CD14-positive monocyte (primary cell): ENCODE measurements around the gene ZNF23. TPM values are rescaled to one million over a fixed set of nuclear protein-coding genes. Genes with fewer than 3 reads are reported as not detected.

Experiments used
- DNase-seq, 3 donors: peaks; one replicate each; pipeline ENCODE4 v3.0.0-alpha.2; 2011 to 2022
- H2AFZ ChIP-seq: 2 replicates; pipeline ENCODE4 v1.6.0; 2012; ENCODE audit warnings: mild to moderate bottlenecking, low read depth, low read length, inconsistent platforms; ENCODE audit not compliant: insufficient read depth, poor library complexity, severe bottlenecking
- H3K27ac ChIP-seq, 2 donors: 1 replicate in 1 of 2; 2 replicates in 1 of 2; pipeline ENCODE4 v1.5.1; 2012 to 2013; ENCODE audit warnings: low read length in 2 of 2, control low read depth in 1 of 2, inconsistent platforms in 1 of 2, low read depth in 1 of 2, mild to moderate bottlenecking in 1 of 2
- H3K27me3 ChIP-seq, 2 donors: one replicate each; pipeline versions ENCODE4 v1.6.0 to v1.6.1; 2011 to 2013; ENCODE audit warnings: low read length in 2 of 2; ENCODE audit not compliant: control insufficient read depth in 2 of 2, insufficient read depth in 2 of 2
- H3K36me3 ChIP-seq, 2 donors: replicated peaks in 1 of 2; 1 replicate in 1 of 2; 2 replicates in 1 of 2; pipeline versions ENCODE4 v1.5.1 to v1.6.1; 2012 to 2013; ENCODE audit warnings: low read length in 2 of 2, control low read depth in 1 of 2, inconsistent platforms in 1 of 2, mild to moderate bottlenecking in 1 of 2; ENCODE audit not compliant: insufficient read depth in 2 of 2, control insufficient read depth in 1 of 2
- H3K4me1 ChIP-seq, 2 donors: 1 replicate in 1 of 2; 2 replicates in 1 of 2; pipeline versions ENCODE4 v1.5.1 to v1.6.1; 2012 to 2013; ENCODE audit warnings: low read length in 2 of 2, control low read depth in 1 of 2, inconsistent platforms in 1 of 2, mild to moderate bottlenecking in 1 of 2, moderate library complexity in 1 of 2; ENCODE audit not compliant: insufficient read depth in 2 of 2, control insufficient read depth in 1 of 2
- H3K4me2 ChIP-seq: replicated peaks from 2 replicates; pipeline ENCODE3; 2012; ENCODE audit warnings: low read length, moderate library complexity, mild to moderate bottlenecking; ENCODE audit not compliant: poor library complexity, severe bottlenecking; ENCODE audit errors: extremely low read depth
- H3K4me3 ChIP-seq, 3 experiments: fragments of 200-600 bp in 1 of 3; sonication (generic) in 1 of 3; replicated peaks in 1 of 3; 1 replicate in 2 of 3; 2 replicates in 1 of 3; pipeline ENCODE4 v1.5.1; 2011 to 2013; ENCODE audit warnings: low read length in 3 of 3, mild to moderate bottlenecking in 3 of 3, control low read depth in 2 of 3, low read depth in 2 of 3, inconsistent platforms in 1 of 3, moderate library complexity in 1 of 3
- H3K79me2 ChIP-seq: 2 replicates; pipeline ENCODE4 v1.6.0; 2012; ENCODE audit warnings: mild to moderate bottlenecking, control low read depth, inconsistent platforms, low read length, moderate library complexity; ENCODE audit not compliant: insufficient read depth
- H3K9ac ChIP-seq: 2 replicates; pipeline ENCODE4 v1.6.0; 2017; ENCODE audit warnings: low read length, mild to moderate bottlenecking; ENCODE audit not compliant: insufficient read depth, poor library complexity, severe bottlenecking
- H3K9me3 ChIP-seq, 2 donors: replicated peaks in 1 of 2; 1 replicate in 1 of 2; 2 replicates in 1 of 2; pipeline versions ENCODE4 v1.5.1 to v1.6.1; 2012 to 2013; ENCODE audit warnings: low read length in 2 of 2, control low read depth in 1 of 2; ENCODE audit not compliant: control insufficient read depth in 1 of 2, insufficient read depth in 1 of 2
- H4K20me1 ChIP-seq: 2 replicates; pipeline ENCODE4 v1.6.0; 2012; ENCODE audit warnings: mild to moderate bottlenecking, low read length, control low read depth, moderate library complexity; ENCODE audit not compliant: insufficient read depth
- H3K27ac Mint-ChIP-seq, 7 donors: one replicate each; pipeline ENCODE4 v1.8.0; 2020; ENCODE audit warnings: mild to moderate bottlenecking in 7 of 7, mixed read lengths in 7 of 7, moderate library complexity in 6 of 7, inconsistent platforms in 2 of 7
- H3K27me3 Mint-ChIP-seq, 3 donors: one replicate each; pipeline ENCODE4 v1.8.0; 2021 to 2022; ENCODE audit warnings: low read depth in 3 of 3, mild to moderate bottlenecking in 3 of 3, mixed read lengths in 3 of 3, moderate library complexity in 3 of 3, inconsistent platforms in 1 of 3
- H3K36me3 Mint-ChIP-seq, 2 donors: one replicate each; pipeline ENCODE4 v1.8.0; 2020; ENCODE audit warnings: mixed read lengths in 2 of 2, inconsistent platforms in 1 of 2, mild to moderate bottlenecking in 1 of 2
- H3K4me1 Mint-ChIP-seq: one replicate; pipeline ENCODE4 v1.8.0; 2020; ENCODE audit warnings: mild to moderate bottlenecking, mixed read lengths
- H3K4me3 Mint-ChIP-seq, 2 donors: one replicate each; pipeline ENCODE4 v1.8.0; 2020; ENCODE audit warnings: mild to moderate bottlenecking in 2 of 2, mixed read lengths in 2 of 2, moderate library complexity in 1 of 2
- H3K9me3 Mint-ChIP-seq, 7 donors: one replicate each; pipeline ENCODE4 v1.8.0; 2020 to 2022; ENCODE audit warnings: mixed read lengths in 7 of 7, mild to moderate bottlenecking in 6 of 7, moderate library complexity in 6 of 7, inconsistent platforms in 2 of 7
- CTCF ChIP-seq: fragments of 200-600 bp; IDR thresholded peaks from one replicate; pipeline ENCODE4 v1.8.0; 2022; ENCODE audit warnings: antibody characterized with exemption, mild to moderate bottlenecking
- WGBS: methylation state at CpG from one replicate; pipeline ENCODE4 v1.1.5; 2013; ENCODE audit warnings: missing lambda C conversion rate; ENCODE audit not compliant: insufficient coverage; 5-methylcytosine and 5-hydroxymethylcytosine counted together
- intact Hi-C, 2 donors: fragments of 100-400 bp; cut with micrococcal nuclease; formaldehyde crosslinking; loops; one replicate each; pipeline versions ENCODE4 v1.15.0 to v1.15.1; 2023
- polyA plus RNA-seq, 3 donors: library from polyadenylated mRNA; depleted of rRNA in 1 of 3; unstranded in 2 of 3; stranded (reverse) in 1 of 3; fragments of 300-500 nt in 2 of 3; fragments of >200 nt in 1 of 3; fragmentation: Illumina TruSeq in 2 of 3; gene quantifications; 1 replicate in 2 of 3; 2 replicates in 1 of 3; pipeline ENCODE4 v1.2.3, GENCODE V29; 2012 to 2021

The ZNF23 gene
- polyA plus RNA-seq, 3 donors, result 2.1 to 3.9 (median 2.8) TPM

DNA sequence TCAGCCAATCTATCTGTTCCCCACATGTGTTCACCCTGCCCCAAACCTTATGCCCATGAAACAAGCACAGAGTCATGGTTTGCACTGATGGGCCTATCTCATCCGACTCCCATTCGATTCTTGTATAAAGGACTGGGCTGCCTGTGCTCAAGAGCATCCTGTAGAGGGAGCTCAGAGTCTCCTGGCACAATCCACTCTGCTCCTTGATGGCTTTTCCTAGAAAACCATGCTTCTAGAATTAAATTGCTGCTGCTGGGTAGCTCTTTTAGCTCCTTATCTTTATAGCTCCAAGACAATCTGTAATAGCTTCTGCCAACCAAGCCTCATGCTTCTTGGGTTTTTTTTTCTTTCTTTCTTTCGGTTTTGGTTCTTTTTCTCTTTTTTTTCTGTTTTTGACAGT is 17.4 kb upstream of the ZNF23 start:
- H3K9me3 ChIP-seq, result no peaks in the 10 kb centered on the region
- H3K36me3 ChIP-seq, result peaks cover 5 to 29% of the 10 kb centered on the region in 2 donors
- Mint-ChIP-seq H3K36me3 (peaks cover 10 to 21% of the 10 kb centered on the region in 2 donors), H3K27me3 (peaks cover 0 to 5% (median 0%) of the 10 kb centered on the region in 3 donors), H3K4me3 (no peak overlapping the region), H3K4me1 (peaks cover 11% of the 10 kb centered on the region), H3K9me3 (peaks cover 0 to 1% (median 0%) of the 10 kb centered on the region in 7 donors), H3K27ac (peak overlapping the region in 1 of 7 donors; percentile 3)
- H2AFZ ChIP-seq, result no peak overlapping the region
- no peak overlapping the region for H3K27ac ChIP-seq
- no peak for TF ChIP-seq CTCF
- no peak overlapping the region for H3K9ac ChIP-seq
- DNase-seq, result no peak
- WGBS, result 91% methylated on average over 3 of the region's 3 CpGs
- no peak overlapping the region for H3K4me3 ChIP-seq
- H3K4me2 ChIP-seq, result no peak overlapping the region
- no peaks in the 10 kb centered on the region for H3K79me2 ChIP-seq
- no peaks in the 10 kb centered on the region for H3K27me3 ChIP-seq
- peaks cover 5 to 13% of the 10 kb centered on the region in 2 donors for H3K4me1 ChIP-seq
- intact Hi-C loops, result no loop called here
- no peaks in the 10 kb centered on the region for H4K20me1 ChIP-seq

DNA sequence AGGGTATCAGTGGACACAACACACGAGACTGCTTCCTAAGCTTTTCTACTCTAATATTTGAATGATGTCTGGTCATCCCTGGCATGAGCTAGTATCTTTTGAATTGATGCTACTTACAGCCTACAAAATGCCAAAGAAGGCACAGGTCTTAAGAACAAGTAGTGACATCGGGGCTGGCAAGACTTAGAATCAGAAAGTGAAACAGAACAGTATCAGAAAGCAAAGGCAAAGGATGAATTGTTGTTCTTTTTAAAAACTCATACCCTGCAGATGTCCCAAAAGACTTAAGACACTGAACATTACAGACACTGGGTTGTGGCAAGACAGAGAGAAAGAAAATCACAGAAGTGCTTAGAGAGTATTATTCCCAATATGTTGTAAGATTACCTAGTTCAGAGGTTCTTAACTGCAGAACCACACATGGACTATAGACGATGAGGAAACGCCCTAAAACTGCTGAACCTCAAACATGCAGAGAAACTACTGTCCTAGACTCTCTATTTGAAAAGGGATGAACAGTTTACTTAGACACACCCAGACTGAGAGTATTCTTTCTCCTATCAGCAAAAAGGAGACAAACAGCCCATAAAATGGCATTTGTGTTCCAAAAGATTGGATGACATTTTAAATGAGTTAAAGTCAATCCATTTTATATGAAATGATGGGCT is 14.5 kb upstream of the ZNF23 start:
- peaks cover 5 to 29% of the 10 kb centered on the region in 2 donors for H3K36me3 ChIP-seq
- H3K27ac Mint-ChIP-seq, result no peak overlapping the region

More for the DNA sequence above, 14.5 kb upstream of the ZNF23 start:
- Histone ChIP-seq H4K20me1 (no peaks in the 10 kb centered on the region), H3K27ac (no peak overlapping the region), H2AFZ (no peak overlapping the region), H3K4me3 (no peak overlapping the region), H3K9ac (no peak overlapping the region), H3K4me2 (no peak overlapping the region), H3K27me3 (no peaks in the 10 kb centered on the region), H3K79me2 (no peaks in the 10 kb centered on the region), H3K9me3 (no peaks in the 10 kb centered on the region), H3K4me1 (peaks cover 0 to 6% of the 10 kb centered on the region in 2 donors)
- intact Hi-C loops, result no loop called here
- DNase-seq, result no peak
- H3K4me3 Mint-ChIP-seq, result no peak overlapping the region
- peaks cover 10 to 24% of the 10 kb centered on the region in 2 donors for H3K36me3 Mint-ChIP-seq
- H3K27me3 Mint-ChIP-seq, result no peaks in the 10 kb centered on the region
- H3K4me1 Mint-ChIP-seq, result peaks cover 3% of the 10 kb centered on the region
- no CpG with 5 or more reads among the region's 4 CpGs for WGBS
- H3K9me3 Mint-ChIP-seq, result peaks cover 0 to 1% (median 0%) of the 10 kb centered on the region in 7 donors
- no peak for TF ChIP-seq CTCF
